GM12891 (cell line): ENCODE results near the gene COLEC12.

ENCODE experiments used
- DNase-seq: peaks from one replicate; pipeline ENCODE4 v3.0.0; 2011; ENCODE audit warnings: low spot score; ENCODE audit not compliant: insufficient read length
- FAIRE-seq: peaks from 2 replicates; lab custom pipeline; 2011; peaks lifted over from hg19 to GRCh38; lab: Jason Lieb, UNC
- PAX5 ChIP-seq: IDR thresholded peaks from 2 replicates; pipeline ENCODE4 v1.6.1; 2011; ENCODE audit warnings: low read length, moderate library complexity, mild to moderate bottlenecking; ENCODE audit not compliant: insufficient read depth, severe bottlenecking
- POLR2A ChIP-seq: IDR thresholded peaks from 2 replicates; pipeline ENCODE4 v1.6.1; 2011; ENCODE audit warnings: low read depth, low read length, control low read depth
- POLR2AphosphoS5 ChIP-seq: IDR thresholded peaks from 2 replicates; pipeline ENCODE4 v1.6.1; 2011; ENCODE audit warnings: low read depth, low read length, control low read depth
- POU2F2 ChIP-seq: IDR thresholded peaks from 2 replicates; pipeline ENCODE4 v1.6.1; 2011; ENCODE audit warnings: low read depth, mild to moderate bottlenecking, control low read depth, low read length, moderate library complexity
- SPI1 ChIP-seq: IDR thresholded peaks from 2 replicates; pipeline ENCODE4 v1.6.1; 2011; ENCODE audit warnings: low read depth, low read length, control low read depth
- TAF1 ChIP-seq: IDR thresholded peaks from 2 replicates; pipeline ENCODE4 v1.6.1; 2011; ENCODE audit warnings: low read depth, low read length, control low read depth

Gene COLEC12

GRCh38 chr18:336713-337112 lies 163.8 kb downstream of the COLEC12 start:
- TF ChIP-seq POLR2AphosphoS5, result no peak
- no peak for TF ChIP-seq SPI1
- TF ChIP-seq TAF1, result no peak
- TF ChIP-seq PAX5, result no peak
- FAIRE-seq (no peak), DNase-seq (no peak)

- no peak for DNase-seq
- no peak for FAIRE-seq
- no peak for TF ChIP-seq POU2F2
- TF ChIP-seq POLR2AphosphoS5, result no peak
- no peak for TF ChIP-seq PAX5
- no peak for TF ChIP-seq POLR2A
- TF ChIP-seq SPI1, result no peak
- TF ChIP-seq TAF1, result no peak
These were observed 164.8 kb downstream of the COLEC12 start for GRCh38 chr18:335733-336132.

GRCh38 chr18:334575-335132 lies 165.8 kb downstream of the COLEC12 start:
- DNase-seq (no peak), FAIRE-seq (no peak)
- TF ChIP-seq POLR2AphosphoS5 (no peak), TAF1 (no peak), POLR2A (no peak), POU2F2 (no peak), SPI1 (no peak), PAX5 (no peak)

GRCh38 chr18:332721-333510 lies 167.6 kb downstream of the COLEC12 start:
- no peak for TF ChIP-seq TAF1
- DNase-seq (no peak), FAIRE-seq (no peak)

GRCh38 chr18:332007-332406 lies 168.5 kb downstream of the COLEC12 start:
- TF ChIP-seq TAF1, result no peak
- TF ChIP-seq SPI1, result 0 out of 2 replicates have a peak, but pooled peaks have one; percentile 8
- no peak for TF ChIP-seq PAX5
- TF ChIP-seq POLR2A, result no peak
- DNase-seq, result no peak

GRCh38 chr18:331221-331821 lies 169.2 kb downstream of the COLEC12 start:
- DNase-seq (no peak), FAIRE-seq (no peak)
- TF ChIP-seq POU2F2, result no peak
- TF ChIP-seq PAX5, result no peak
- no peak for TF ChIP-seq SPI1
- TF ChIP-seq TAF1, result no peak
- no peak for TF ChIP-seq POLR2A
- TF ChIP-seq POLR2AphosphoS5, result no peak

More at GRCh38 chr18:332007-332406, 168.5 kb downstream of the COLEC12 start:
- FAIRE-seq, result no peak

- DNase-seq (no peak), FAIRE-seq (no peak)
- TF ChIP-seq POLR2AphosphoS5, result no peak
- TF ChIP-seq SPI1, result no peak
- TF ChIP-seq POLR2A, result no peak
- no peak for TF ChIP-seq PAX5
- no peak for TF ChIP-seq TAF1
- no peak for TF ChIP-seq POU2F2
These were observed 171.6 kb downstream of the COLEC12 start for GRCh38 chr18:328928-329327.

- DNase-seq (no peak), FAIRE-seq (no peak)
- TF ChIP-seq POLR2AphosphoS5, result no peak
- no peak for TF ChIP-seq TAF1
- TF ChIP-seq POU2F2, result no peak
- no peak for TF ChIP-seq POLR2A
- no peak for TF ChIP-seq SPI1
- no peak for TF ChIP-seq PAX5
These were observed 173.7 kb downstream of the COLEC12 start for GRCh38 chr18:326846-327245.

GRCh38 chr18:323253-323622 lies 177.3 kb downstream of the COLEC12 start:
- TF ChIP-seq SPI1, result no peak
- FAIRE-seq (no peak), DNase-seq (no peak)

- DNase-seq, result no peak
- no peak for TF ChIP-seq POLR2A
- TF ChIP-seq POLR2AphosphoS5, result no peak
- peak; percentile 38 for FAIRE-seq
These were observed 178.5 kb downstream of the COLEC12 start for GRCh38 chr18:321865-322467.
